NCI-H187 treated with DMSO at 0.1 percent for 48 hours (cell line): ENCODE measurements around the gene NEK9.
A peak's percentile ranks its signal among the peaks of the same experiment; 100 is the strongest.
"Not testable (repeated sequence)": the region's sequence is repeated elsewhere in the genome, so short reads cannot be mapped to it uniquely, and the experiment has no call there.

Experiments
- DNase-seq: peaks from one replicate; lab custom pipeline; 2025; lab: John Stamatoyannopoulos, UW

NEK9 gene

GRCh38 chr14:75144944-75145343 lies 18.1 kb upstream of the NEK9 start:
- no peak for DNase-seq

DNA sequence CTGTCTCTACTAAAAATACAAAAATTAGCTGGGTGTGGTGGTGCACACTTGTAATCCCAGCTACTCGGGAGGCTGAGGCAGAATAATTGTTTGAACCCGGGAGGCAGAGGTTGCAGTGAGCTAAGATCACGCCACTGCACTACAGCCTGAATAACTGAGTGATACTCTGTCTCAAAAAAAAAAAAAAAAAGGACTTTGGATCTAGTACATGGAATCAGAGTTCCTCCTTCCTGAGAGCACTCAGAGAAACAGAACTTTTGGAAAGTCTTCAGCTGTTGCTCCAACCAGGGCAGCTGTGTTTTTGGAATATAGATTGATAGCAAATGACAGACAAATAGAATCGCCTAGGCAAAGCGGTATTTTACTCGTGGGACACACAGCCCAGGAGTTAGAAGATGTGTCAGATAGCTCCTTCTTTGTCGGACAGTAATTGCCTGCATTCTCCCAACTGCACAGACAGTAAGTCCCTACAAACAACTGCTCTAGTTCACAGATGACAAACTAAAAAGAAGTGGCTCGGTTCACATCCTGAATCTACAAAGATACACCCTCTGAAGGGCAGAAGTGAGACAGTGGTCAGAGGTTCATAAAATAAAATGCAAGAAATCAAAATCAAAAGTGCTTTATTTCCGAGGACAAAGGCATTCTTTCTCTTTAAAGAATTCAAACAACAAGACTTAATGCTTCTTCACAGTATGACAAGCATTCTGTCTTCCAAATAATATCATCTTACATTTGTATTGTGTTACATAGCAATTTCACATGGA lies 17.1 kb upstream of the NEK9 start:
- DNase-seq = no peak

DNA sequence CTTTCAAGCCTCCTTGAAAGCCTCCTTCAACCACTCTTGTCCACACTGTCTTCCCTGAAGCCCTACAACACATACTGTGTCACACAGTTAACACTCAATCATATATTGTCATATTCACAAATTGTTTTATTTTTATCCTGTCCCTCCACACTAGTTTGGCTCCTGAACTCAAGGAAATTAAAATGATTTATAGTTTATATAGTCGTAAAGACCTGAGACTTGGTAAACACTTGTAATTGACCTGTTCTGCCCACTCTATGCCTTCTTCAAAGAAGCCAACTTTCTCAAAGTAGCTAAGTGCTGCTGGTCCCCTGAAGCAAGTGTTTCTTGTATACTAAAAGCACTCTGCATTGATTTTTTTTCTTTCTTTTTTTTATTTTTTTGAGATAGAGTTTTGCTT lies 15.6 kb upstream of the NEK9 start:
- DNase-seq = no peak

DNA sequence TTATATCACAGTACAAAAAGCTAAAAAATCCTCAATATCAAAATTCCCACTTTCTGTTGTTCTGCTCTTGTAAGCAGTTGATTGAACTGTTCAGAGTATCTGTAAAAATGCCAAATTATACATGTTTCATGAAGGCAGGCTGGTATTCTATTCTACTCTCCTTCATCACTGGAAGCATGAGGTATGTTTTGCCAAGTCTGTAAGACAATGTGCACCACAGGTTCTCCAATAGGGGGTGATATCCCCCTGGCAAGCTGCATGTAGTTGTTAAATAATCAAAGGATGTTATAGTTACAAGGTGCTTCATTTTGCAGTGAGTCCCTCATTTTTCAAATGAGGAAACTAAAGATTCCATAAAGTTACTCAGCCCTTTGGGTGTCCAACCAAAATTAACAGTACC lies 15.1 kb upstream of the NEK9 start:
- DNase-seq = no peak

DNA sequence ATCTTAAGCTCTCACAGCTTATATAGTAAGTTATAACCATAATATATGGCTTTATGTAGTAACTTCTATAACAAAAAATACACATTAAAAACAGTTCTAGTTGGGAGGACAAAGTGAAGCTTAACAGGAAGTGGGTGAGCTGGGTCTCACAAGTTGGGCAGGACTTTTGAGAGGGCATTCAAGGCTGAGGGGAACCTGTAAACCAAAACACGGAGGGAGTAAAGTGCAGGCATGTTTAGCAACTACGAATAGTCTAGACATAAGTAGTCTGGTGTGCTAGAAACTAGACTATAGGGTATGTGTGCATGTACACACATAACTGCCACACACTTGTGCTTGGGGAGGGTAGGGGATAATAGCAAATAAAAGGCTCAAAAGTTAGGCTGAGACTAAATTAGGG lies 14.2 kb upstream of the NEK9 start:
- DNase-seq = no peak

GRCh38 chr14:75140620-75141019 lies 13.8 kb upstream of the NEK9 start:
- no peak for DNase-seq

DNA sequence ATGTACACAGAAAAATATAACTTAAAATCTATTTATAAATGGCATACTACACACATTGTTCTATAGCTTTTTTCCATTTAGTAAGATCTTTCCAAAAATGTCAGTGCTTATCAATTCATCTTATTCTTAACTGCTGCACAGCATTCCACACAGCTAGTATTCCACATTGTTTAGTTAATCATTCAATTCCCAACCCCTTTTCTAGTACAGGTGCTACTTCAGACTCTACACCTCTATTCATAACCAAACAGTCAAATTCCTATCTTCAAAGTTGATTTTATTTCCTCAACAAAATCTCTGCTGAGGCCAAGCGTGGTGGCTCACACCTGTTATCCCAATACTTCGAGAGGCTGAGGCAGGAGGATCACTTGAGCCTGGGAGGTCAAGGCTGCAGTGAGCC lies 12.3 kb upstream of the NEK9 start:
- DNase-seq = no peak

DNA sequence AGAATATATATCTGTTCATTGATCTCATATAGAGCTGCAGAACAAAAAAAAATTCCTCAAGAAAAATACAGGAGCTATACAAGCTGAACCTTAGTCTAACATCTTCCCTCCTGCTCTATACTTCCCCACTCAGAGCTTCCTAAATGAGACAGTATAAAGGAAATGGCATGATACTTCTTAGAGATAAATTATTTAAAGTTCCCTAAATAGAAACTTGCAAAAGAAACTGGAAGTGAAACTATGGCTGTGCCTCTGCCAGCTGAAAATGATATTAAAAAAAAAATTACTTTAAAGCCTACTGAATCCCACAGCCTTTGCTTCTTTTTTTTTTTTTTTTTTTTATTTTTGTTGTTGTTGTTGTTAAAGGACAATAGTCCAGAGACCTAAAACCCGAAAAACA lies 11.6 kb upstream of the NEK9 start:
- DNase-seq = no peak

- DNase-seq = no peak
These were observed 7.8 kb upstream of the NEK9 start for GRCh38 chr14:75134644-75135043.

- DNase-seq = no peak
These were observed 6.7 kb upstream of the NEK9 start for GRCh38 chr14:75133597-75133996.

DNA sequence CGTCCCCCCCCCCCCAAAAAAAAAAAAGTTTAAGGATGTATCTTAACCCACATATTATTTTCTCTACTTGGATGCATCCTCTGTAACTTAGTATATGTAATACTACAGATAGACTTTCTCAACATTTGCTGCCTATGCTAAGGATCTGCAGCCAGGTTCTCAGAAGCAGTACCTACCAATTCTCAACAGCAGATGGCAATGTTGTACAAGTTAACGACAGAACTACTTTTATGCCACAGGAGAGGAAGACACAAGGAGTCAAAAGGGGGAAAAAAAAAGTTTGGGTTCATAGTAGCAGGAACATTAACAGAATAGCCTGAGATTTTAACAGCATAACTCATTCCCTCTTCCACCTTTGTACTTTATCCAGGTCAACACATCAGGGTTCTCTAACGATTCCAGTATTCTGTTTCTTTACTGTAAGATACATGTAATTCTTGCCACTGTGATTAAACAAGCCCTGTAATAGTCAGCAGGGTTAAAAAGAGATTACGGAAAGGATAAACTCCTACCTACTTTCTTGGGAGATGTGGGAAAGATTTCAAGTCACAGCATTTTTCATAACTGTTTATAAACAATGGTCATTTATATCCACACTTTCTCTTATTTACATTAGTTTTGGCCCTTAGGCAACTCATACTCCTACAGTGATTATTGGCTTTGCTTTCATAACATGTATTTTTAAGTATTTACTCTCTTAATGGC lies 5.7 kb upstream of the NEK9 start:
- peak; percentile 59 for DNase-seq

DNA sequence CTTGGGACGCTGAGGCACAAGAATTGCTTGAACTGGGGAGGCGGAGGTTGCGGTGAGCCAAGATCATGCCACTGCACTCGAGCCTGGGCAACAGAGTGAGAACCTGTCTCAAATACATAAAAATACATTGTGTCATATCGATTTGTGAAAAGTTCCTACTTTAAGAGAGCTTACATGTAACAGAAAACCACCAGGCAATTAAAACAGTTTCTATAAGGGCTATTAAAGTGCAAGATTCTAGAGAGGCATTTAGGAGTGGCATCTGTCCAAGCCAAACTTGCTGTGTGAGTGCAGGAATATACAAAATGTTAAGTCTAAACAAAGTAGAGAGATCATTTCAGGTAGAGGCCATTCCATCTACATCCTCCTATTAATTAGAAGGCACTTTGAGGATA lies 1.7 kb upstream of the NEK9 start:
- no peak for DNase-seq

DNA sequence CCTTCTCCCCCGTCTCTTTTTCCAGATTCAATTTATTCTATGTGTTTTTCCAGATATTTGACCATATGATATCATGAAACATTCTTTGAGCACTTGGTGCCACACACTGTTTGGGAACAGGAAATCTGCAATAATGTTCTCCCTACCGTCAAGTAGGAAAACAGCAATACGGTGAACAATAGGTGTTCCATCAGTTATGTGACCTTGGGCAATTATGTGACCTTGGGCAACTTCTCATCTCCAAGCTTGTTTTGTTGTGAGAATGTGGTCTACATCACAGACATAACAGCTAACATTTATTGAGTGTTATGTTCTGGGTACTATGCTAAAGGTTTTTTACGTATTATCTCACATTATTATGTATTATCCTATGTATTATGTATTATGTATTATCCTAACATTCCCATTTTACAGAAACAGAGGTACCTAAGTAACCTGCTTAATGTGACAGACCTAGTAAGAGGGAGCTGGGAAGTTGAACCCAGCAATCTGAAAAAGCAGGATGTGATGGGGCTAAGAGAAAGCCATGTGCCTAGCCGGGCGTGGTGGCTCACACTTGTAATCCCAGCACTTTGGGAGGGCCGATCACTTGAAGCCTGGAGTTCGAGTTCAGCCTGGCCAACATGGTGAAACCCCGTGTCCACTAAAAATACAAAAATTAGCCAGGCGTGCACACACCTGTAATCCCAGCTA lies 1.2 kb upstream of the NEK9 start:
- DNase-seq = no peak

DNA sequence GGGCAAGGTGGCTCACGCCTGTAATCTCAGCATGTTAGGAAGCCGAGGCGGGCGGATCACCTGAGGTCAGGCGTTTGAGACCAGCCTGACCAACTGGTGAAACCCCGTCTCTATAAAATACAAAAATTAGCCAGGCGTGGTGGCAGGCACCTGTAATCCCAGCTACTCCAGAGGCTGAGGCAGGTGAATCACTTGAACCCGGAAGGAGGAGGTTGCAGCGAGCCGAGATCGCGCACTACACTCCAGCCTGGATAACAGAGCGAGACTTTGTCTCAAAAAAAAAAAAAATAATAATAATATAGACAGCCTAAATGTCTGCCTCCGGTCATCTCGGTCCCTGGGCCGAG lies 599 bp upstream of the NEK9 start:
- not testable (repeated sequence) for DNase-seq

GRCh38 chr14:75126121-75126544 lies 715 bp downstream of the NEK9 start:
- DNase-seq = no peak

DNA sequence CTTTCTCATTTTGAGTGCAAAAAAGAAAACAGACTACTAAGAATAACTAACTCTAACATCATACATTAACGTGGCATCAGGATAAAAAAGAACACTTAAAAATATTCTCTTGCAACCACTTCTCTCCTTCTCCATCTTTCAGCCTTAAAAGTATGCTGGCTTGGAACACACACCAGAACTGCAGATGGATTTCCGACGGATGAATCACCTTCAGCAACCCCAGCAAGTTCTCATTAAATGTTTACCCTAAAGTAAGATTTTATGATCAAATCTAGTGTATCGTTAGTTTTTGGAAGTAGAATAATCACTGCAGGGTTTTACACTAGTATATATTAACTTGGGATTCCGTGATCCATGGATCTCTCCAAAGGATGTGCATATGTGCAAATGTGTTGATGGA lies 1.2 kb downstream of the NEK9 start:
- no peak for DNase-seq

GRCh38 chr14:75123991-75124390 lies 2.9 kb downstream of the NEK9 start:
- no peak for DNase-seq

DNA sequence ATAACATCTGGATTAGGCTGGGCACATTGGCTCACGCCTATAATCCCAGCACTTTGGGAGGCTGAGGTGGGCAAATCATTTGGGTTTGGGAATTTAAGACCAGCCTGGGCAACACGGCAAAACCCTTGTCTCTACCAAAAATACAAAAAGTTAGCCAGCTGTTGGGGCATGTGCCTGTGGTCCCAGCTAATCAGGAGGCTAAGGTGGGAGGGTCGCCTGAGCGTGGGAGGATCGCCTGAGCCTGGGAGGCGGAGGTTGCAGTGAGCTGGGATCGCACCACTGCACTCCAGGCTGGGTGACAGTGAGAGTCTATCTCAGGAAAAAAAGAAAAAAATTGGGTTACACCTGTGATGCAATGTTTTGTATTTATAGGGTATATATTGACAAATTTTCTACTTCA lies 5.3 kb downstream of the NEK9 start:
- DNase-seq = no peak

DNA sequence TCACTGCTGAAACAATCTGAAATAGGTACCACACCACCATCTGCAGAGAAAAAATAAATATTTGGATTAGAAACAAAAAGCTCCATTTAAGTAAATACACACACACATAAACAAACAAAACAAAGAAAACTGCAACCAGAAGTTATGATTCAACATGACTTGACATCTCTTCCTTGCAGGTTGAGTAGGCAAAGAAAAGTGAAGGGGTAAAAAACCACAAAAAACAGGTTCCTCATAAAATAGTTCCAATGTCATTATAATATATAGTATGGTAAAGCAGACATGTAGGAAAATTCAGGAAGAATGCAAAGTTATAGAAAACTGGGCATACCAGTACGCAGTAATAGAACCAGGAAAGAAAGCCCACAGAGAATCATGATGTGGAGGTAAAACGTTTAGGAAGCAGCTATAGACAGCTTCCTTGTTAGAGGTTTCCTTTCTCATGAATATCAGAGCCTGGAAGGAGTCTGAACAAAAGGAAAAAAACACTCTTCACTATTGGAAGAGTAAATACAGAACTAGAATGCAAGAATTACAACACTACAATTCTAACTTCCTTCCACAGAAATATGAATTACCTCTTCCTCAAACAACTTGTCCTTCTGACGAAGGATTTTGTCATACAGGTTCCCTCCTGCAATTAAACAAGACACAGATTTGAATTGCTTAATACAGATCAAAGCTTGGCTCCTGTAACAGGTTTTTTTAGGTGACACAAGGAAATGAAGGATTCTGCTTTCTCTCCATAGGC lies 6.1 kb downstream of the NEK9 start:
- no peak for DNase-seq

GRCh38 chr14:75119056-75119455 lies 7.8 kb downstream of the NEK9 start:
- no peak for DNase-seq

DNA sequence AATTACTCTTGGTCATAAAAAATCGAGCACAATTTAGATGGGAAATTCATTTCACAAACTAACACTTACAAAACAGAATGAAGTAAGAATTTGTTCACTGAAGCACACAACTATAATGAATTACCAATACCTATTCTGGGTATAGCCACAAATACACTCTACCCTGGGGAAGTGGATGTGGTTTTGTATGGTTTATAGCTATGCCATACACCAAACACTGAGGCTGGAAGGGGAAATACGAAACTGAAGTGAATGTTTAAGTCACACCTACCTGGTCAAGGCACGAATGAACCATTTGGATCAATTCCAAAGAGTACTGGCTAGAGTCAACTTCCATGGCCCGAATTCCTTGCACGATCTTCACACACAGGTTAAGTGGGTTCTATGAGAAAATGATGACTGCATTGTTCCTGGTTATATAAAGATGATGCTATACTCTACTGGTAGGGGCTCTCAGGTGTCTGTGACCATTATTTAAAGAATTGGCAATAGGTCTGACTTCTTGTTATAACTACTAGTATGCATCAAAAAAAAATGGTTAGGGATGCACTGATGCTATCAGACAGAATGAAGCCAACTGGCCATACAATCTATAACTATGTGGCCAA lies 12.8 kb downstream of the NEK9 start:
- DNase-seq = no peak

DNA sequence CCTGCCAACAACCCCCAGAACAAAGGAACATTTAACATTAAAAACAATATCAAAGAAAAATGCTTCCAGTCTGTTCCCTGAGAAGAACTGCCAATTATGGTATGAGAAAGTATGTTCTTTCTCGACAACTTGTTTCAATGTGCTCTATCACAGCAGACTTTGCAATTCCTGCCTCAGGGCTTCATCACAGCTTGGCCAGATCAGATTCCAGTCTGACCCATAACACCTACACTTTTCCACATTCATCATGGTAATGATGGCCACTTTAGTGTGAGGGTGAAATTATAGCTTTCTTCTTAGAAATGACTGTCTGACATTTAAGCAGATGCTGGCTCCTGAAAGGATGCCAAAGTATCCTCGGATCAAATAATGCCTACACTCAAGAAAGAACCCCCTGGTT lies 17.0 kb downstream of the NEK9 start:
- DNase-seq = no peak
